ENCODE results near the gene SLC29A3.
"Not testable (repeated sequence)": the region's sequence is repeated elsewhere in the genome, so short reads cannot be mapped to it uniquely, and the experiment has no call there.

Gene SLC29A3

GRCh38 chr10:71346731-71347130, 27.7 kb downstream of the SLC29A3 start:
- DNase-seq (ENCODE audit: low spot score) = no peak

GRCh38 chr10:71347587-71348395, 28.7 kb downstream of the SLC29A3 start:
- no peak for DNase-seq (ENCODE audit: low spot score)

GRCh38 chr10:71348850-71349249, 29.8 kb downstream of the SLC29A3 start:
- no peak for DNase-seq (ENCODE audit: low spot score)

DNA sequence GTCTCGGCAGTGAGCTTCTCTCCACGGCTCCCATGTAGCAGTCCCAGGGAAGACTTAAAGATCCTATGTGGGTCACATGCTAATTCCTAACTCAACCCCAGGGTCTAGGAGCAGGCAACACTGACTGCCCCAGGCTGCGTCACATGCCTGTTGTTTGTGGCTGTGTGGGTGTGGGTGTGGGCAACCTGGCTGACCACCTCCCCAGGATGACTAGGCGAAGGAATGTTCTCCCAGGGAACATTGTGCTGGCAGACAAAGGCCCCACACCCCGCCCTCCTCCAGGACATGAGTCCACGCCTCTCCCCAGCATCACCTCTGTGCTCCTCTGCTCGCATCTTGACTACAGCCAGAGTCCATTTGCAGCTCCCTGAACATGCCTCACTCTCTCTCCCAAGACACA, 30.3 kb downstream of the SLC29A3 start:
- no peak for DNase-seq (ENCODE audit: low spot score)

- no peak for DNase-seq (ENCODE audit: low spot score)
These were observed 32.0 kb downstream of the SLC29A3 start for GRCh38 chr10:71351087-71351486.

DNA sequence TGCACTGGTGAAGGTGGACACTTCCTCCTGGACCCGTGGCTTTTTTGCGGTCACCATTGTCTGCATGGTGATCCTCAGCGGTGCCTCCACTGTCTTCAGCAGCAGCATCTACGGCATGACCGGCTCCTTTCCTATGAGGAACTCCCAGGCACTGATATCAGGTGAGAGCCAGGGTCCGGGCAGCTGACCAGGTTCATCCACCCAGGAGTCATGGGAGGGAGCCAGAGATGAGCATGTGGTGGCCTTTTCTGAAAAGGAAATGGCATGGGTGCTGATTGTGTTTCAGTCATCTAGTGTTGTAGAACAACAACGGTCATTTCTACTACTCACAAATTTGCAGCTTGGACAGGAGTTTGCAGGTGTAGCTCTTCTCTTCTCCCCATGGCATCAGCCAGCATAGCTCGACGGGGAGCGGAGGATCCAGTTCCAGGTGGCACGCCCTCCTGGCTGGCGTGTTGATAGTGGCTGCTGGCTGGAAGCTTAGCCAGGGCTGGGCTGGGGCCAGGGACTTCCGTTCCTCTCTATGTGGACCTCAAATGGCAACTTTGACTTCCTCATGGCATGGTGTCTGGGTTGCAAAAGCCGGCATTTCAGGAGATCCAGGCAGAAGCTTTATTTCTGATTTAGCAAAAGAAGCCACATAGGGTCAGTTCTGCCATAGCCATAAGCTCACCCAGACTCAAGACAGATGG, 32.7 kb downstream of the SLC29A3 start:
- no peak for DNase-seq (ENCODE audit: low spot score)

- no peak for DNase-seq (ENCODE audit: low spot score)
These were observed 34.6 kb downstream of the SLC29A3 start for GRCh38 chr10:71353639-71354038.

- DNase-seq (ENCODE audit: low spot score) = no peak
These were observed 35.7 kb downstream of the SLC29A3 start for GRCh38 chr10:71354776-71355175.

DNA sequence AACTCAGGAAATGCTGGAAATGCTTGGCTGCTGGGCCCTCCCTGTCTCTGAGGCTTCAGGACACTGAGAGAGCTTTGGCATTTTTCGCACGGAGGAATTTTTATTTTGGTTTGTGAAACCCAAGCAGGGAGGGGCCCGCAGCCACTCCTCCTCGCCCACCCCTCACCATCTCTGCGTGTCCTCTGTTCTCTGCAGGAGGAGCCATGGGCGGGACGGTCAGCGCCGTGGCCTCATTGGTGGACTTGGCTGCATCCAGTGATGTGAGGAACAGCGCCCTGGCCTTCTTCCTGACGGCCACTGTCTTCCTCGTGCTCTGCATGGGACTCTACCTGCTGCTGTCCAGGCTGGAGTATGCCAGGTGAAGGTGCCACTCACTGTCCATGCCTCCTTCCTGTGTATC, 36.8 kb downstream of the SLC29A3 start:
- DNase-seq (ENCODE audit: low spot score) = no peak

DNA sequence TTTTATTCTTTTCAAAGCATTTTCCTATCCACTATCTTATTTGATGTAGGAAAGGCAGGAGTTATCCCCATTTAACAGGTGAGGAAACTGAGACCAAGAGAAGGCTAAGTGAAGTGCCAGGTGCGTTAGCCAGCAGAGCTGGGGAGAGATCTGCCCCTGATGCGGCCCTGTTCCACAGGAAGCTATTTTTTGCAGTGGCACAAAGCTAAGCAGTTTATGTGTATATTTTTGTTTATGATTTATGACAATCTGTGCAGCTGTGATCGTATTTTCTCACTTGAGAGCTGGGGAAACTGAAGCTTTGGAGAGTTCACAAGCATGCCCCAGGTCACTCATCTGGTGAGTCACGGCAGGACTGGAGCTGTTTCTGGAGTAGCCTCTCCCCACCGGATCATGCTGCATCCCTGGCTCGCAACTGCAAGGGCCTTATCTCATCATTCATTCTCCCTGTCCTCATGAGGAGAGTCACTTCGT, 38.8 kb downstream of the SLC29A3 start:
- DNase-seq (ENCODE audit: low spot score) = no peak

GRCh38 chr10:71358277-71358676, 39.2 kb downstream of the SLC29A3 start:
- no peak for DNase-seq (ENCODE audit: low spot score)

GRCh38 chr10:71358906-71359305, 39.8 kb downstream of the SLC29A3 start:
- DNase-seq (ENCODE audit: low spot score) = not testable (repeated sequence)

DNA sequence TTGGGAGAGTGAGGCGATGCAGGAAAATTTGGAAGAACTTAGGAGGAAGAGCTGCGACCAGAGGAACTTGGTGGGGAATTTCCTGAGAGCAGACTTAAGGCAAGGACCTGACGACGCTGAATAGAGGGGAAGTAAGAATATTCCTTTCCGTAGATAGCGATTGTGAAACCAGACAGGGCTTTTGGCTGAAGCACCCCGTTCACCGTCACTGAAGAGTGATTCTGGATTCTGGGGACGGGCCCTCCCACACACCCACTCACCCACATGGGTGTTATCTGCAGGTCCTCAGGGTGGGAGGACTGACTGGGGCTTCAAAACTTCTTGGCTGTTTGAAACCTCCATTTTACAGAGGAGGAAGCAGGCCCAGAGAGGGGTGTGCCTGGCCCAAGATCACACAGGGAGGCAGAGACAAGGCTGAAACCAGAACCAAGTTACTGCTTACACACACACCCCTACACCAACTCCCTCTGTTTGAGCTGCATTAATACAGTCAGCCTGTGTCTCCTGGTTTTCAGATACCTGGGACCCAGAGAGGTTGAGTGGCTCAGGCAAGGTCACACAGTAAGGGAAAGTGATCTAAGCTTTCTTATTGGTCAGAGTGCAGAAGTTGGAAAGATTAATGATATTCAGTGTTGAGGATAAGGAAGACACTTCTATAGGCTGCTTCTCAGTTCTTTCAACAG, 40.4 kb downstream of the SLC29A3 start:
- no peak for DNase-seq (ENCODE audit: low spot score)

- no peak for DNase-seq (ENCODE audit: low spot score)
These were observed 41.7 kb downstream of the SLC29A3 start for GRCh38 chr10:71360735-71361134.

DNA sequence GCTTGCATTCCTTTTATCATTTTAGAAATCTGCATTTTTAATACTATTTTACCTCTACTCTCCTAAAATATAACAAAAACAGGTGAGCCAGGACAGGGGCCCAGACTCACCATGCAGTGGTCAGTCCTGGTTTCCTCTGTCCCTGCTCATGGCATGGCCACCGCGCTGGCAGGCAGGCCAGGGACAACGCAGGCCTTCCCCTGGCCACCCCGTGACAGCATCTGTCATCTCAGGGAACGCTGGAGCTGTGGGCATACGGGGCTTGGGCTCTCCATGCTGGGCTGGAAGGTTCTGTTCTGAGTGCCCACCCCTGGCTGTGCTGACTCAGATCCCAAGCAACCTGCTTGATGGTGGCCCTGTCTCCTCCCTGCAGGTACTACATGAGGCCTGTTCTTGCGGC, 42.5 kb downstream of the SLC29A3 start:
- no peak for DNase-seq (ENCODE audit: low spot score)

DNA sequence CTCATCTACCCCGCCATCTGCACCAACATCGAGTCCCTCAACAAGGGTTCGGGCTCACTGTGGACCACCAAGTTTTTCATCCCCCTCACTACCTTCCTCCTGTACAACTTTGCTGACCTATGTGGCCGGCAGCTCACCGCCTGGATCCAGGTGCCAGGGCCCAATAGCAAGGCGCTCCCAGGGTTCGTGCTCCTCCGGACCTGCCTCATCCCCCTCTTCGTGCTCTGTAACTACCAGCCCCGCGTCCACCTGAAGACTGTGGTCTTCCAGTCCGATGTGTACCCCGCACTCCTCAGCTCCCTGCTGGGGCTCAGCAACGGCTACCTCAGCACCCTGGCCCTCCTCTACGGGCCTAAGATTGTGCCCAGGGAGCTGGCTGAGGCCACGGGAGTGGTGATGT, 43.1 kb downstream of the SLC29A3 start:
- DNase-seq (ENCODE audit: low spot score) = no peak

DNA sequence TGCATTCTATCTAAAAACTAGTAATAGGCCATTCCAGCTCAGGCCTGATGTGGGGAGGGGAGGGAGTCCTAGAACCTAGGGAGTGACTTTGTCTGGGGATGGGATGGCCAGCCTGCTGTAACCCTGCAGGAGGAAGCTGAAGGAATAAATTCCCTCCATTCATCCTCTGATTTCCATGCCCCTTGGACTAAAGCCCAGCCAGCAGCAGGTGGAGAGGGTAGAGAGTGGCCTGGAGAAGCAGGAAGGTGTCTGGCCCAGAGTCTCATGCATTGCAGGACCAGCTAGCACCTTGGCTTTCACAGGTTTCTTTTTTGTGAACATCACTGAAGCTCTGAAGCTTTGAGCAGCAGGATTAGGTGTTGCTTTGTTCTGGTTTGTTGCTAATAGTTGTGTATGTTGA, 44.9 kb downstream of the SLC29A3 start:
- no peak for DNase-seq (ENCODE audit: low spot score)

GRCh38 chr10:71365366-71365765, 46.3 kb downstream of the SLC29A3 start:
- DNase-seq (ENCODE audit: low spot score) = no peak

- DNase-seq (ENCODE audit: low spot score) = no peak
These were observed 47.6 kb downstream of the SLC29A3 start for GRCh38 chr10:71366690-71367089.

GRCh38 chr10:71367271-71367670, 48.2 kb downstream of the SLC29A3 start:
- DNase-seq (ENCODE audit: low spot score) = no peak

- no peak for DNase-seq (ENCODE audit: low spot score)
These were observed 49.1 kb downstream of the SLC29A3 start for GRCh38 chr10:71368176-71368575.

DNA sequence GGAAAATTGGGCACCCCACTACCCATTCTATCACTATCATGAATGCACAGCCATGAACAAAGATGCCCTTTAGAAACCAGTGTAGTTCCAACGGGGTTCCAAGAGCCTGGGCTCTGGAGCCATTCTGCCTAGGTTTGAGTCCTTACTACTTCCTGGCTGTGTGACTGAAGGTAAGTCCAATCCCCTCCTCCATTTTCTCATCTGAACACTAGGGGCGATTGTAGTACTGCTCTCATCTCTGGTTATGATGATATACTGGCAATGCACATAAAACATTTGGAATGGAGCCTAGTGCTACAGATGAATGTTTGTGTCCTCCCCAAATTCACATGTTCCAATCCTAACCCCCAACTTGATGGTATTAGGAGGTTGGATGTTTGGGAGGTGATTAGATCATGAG, 49.6 kb downstream of the SLC29A3 start:
- no peak for DNase-seq (ENCODE audit: low spot score)

DNA sequence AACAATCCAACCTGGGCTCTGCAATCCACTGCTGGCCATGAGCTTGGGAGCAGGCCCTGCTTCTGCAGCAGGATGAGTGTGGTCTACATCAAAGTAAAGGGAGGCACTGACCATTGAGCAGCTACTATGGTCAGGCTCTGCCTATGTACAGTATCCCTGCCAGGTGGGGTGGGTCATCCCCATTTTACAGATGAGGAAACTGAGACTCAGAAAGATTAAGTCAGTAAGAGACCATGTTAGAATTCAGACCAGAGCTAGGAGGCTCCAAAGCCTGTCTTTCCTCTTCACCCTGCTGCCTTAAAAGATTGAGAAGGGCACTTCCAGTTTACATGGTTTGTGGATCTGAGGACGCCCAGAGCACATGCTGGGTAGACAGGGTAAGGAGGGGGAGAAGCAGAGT, 50.5 kb downstream of the SLC29A3 start:
- no peak for DNase-seq (ENCODE audit: low spot score)
